GM19452 (cell line): Measurements from ENCODE around the gene EFCAB6.
A peak's percentile ranks its signal among the peaks of the same experiment; 100 is the strongest.

Source experiments
- ATAC-seq: cut with Tn5 transposase; IDR thresholded peaks from one replicate; pipeline ENCODE4 v1.9.1; 2021; ENCODE audit not compliant: unreplicated experiment

The EFCAB6 gene

GRCh38 chr22:43812149-43812842 lies at the start of gene EFCAB6:
Gene EFCAB6, minus strand, starts transcription at chr22:43812305. Its CDS starts 29,987 bp downstream, at chr22:43782318.
- ATAC-seq = peak; percentile 87

- ATAC-seq = no peak
Measured at GRCh38 chr22:43861529-43861928, 49.4 kb upstream of the EFCAB6 start.

GRCh38 chr22:43860831-43861230 lies 48.7 kb upstream of the EFCAB6 start:
- no peak for ATAC-seq

GRCh38 chr22:43860126-43860525 lies 48.0 kb upstream of the EFCAB6 start:
- ATAC-seq = no peak

GRCh38 chr22:43859621-43860020 lies 47.5 kb upstream of the EFCAB6 start:
- no peak for ATAC-seq

GRCh38 chr22:43859176-43859575 lies 47.1 kb upstream of the EFCAB6 start:
- ATAC-seq = no peak

GRCh38 chr22:43858156-43858895 lies 46.2 kb upstream of the EFCAB6 start:
- ATAC-seq = no peak

GRCh38 chr22:43857367-43857766 lies 45.3 kb upstream of the EFCAB6 start:
- no peak for ATAC-seq

- no peak for ATAC-seq
Measured at GRCh38 chr22:43855431-43855830, 43.3 kb upstream of the EFCAB6 start.

- ATAC-seq = no peak
Measured at GRCh38 chr22:43854786-43855271, 42.7 kb upstream of the EFCAB6 start.

- no peak for ATAC-seq
Measured at GRCh38 chr22:43854121-43854785, 42.1 kb upstream of the EFCAB6 start.

GRCh38 chr22:43853328-43853931 lies 41.3 kb upstream of the EFCAB6 start:
- ATAC-seq = no peak

- no peak for ATAC-seq
Measured at GRCh38 chr22:43852573-43853327, 40.6 kb upstream of the EFCAB6 start.

GRCh38 chr22:43851979-43852307 lies 39.8 kb upstream of the EFCAB6 start:
- ATAC-seq = no peak

- ATAC-seq = no peak
Measured at GRCh38 chr22:43851058-43851978, 39.2 kb upstream of the EFCAB6 start.

- no peak for ATAC-seq
Measured at GRCh38 chr22:43850529-43850928, 38.4 kb upstream of the EFCAB6 start.

- ATAC-seq = no peak
Measured at GRCh38 chr22:43849731-43850130, 37.6 kb upstream of the EFCAB6 start.

GRCh38 chr22:43848366-43849171 lies 36.5 kb upstream of the EFCAB6 start:
- no peak for ATAC-seq
